Vagina (tissue), 2 donors: ENCODE results near the gene CPLANE2. TPM values are rescaled to one million over a fixed set of nuclear protein-coding genes. Genes with fewer than 3 reads are reported as not detected.

ENCODE experiments used
- DNase-seq, 2 donors: peaks; one replicate each; pipeline ENCODE4 v3.0.0-alpha.2; 2017; ENCODE audit errors: extremely low spot score in 2 of 2
- H3K27ac ChIP-seq: fragments of 200-600 bp; sonication (generic); one replicate; pipeline ENCODE4 v1.5.1; 2019
- H3K27me3 ChIP-seq: fragments of 200-600 bp; sonication (generic); one replicate; pipeline ENCODE4 v1.5.1; 2019
- H3K36me3 ChIP-seq, 2 donors: fragments of 200-600 bp; sonication (generic); one replicate each; pipeline ENCODE4 v1.5.1; 2017 to 2019
- H3K4me1 ChIP-seq: fragments of 200-600 bp; sonication (generic); one replicate; pipeline ENCODE4 v1.5.1; 2019
- H3K4me3 ChIP-seq, 2 donors: fragments of 200-600 bp; sonication (generic); 1 replicate in 1 of 2; 2 replicates in 1 of 2; pipeline ENCODE4 v1.5.1; 2016 to 2019
- H3K9me3 ChIP-seq: fragments of 200-600 bp; sonication (generic); one replicate; pipeline ENCODE4 v1.5.1; 2019
- CTCF ChIP-seq, 3 experiments: fragments of 450-650 bp in 2 of 3; fragments of 200-600 bp in 1 of 3; sonication (generic) in 1 of 3; IDR thresholded peaks; one replicate each; pipeline ENCODE4 v1.5.1; 2017 to 2019; ENCODE audit warnings: antibody characterized with exemption in 3 of 3, mild to moderate bottlenecking in 2 of 3, moderate library complexity in 2 of 3
- POLR2A ChIP-seq, 2 donors: fragments of 450-650 bp; IDR thresholded peaks; one replicate each; pipeline ENCODE4 v1.6.1; 2017; ENCODE audit warnings: antibody characterized with exemption in 2 of 2, mild to moderate bottlenecking in 2 of 2, moderate library complexity in 2 of 2
- POLR2AphosphoS5 ChIP-seq, 2 donors: sonication (generic); formaldehyde crosslinking; IDR thresholded peaks; one replicate each; pipeline ENCODE4 v1.9.0; 2017; ENCODE audit warnings: antibody characterized with exemption in 2 of 2, mild to moderate bottlenecking in 2 of 2, low read depth in 1 of 2; ENCODE audit not compliant: insufficient read depth in 1 of 2
- intact Hi-C: fragments of 100-400 bp; cut with DNase I; formaldehyde crosslinking; loops from one replicate; pipeline ENCODE4 v1.15.1; 2023
- total RNA-seq: library from RNA; depleted of rRNA; stranded (reverse); fragments of >200 nt; gene quantifications from one replicate; pipeline ENCODE4 v1.2.3, GENCODE V29; 2016

CPLANE2 gene
- total RNA-seq, 1 donor from 2014 or later: 1.2 TPM

- Histone ChIP-seq H3K27ac (peak overlapping the region; percentile 50), H3K36me3 (no peaks in the 10 kb centered on the region), H3K27me3 (no peaks in the 10 kb centered on the region), H3K4me3 (no peak overlapping the region), H3K4me1 (peaks cover 14% of the 10 kb centered on the region), H3K9me3 (no peaks in the 10 kb centered on the region)
- intact Hi-C loops: no loop called here
- TF ChIP-seq POLR2AphosphoS5 (IDR thresholded peaks at IDR 0.05; ENCODE audit: insufficient read depth in 1 of 2, low read depth in 1 of 2): peak in 1 of 2 donors; percentile 32
- no peak for TF ChIP-seq POLR2A (IDR thresholded peaks at IDR 0.05)
- no peak for DNase-seq
These were observed 41.5 kb downstream of the CPLANE2 start for GRCh38 chr1:16195518-16195905.

- intact Hi-C loops: no loop called here
- no peak overlapping the region for H3K27ac ChIP-seq
These were observed 45.0 kb downstream of the CPLANE2 start for GRCh38 chr1:16191916-16192546.

GRCh38 chr1:16191309-16191708 lies 45.7 kb downstream of the CPLANE2 start:
- Histone ChIP-seq H3K36me3 (no peaks in the 10 kb centered on the region), H3K9me3 (no peaks in the 10 kb centered on the region), H3K27me3 (no peaks in the 10 kb centered on the region), H3K4me3 (no peak overlapping the region), H3K27ac (no peak overlapping the region), H3K4me1 (peaks cover 42% of the 10 kb centered on the region)
- intact Hi-C loops: no loop called here
- TF ChIP-seq POLR2A (IDR thresholded peaks at IDR 0.05) (no peak), CTCF (IDR thresholded peaks at IDR 0.05) (no peak), POLR2AphosphoS5 (IDR thresholded peaks at IDR 0.05; ENCODE audit: insufficient read depth in 1 of 2, low read depth in 1 of 2) (no peak)
- no peak for DNase-seq

More at GRCh38 chr1:16191916-16192546, 45.0 kb downstream of the CPLANE2 start:
- TF ChIP-seq CTCF (IDR thresholded peaks at IDR 0.05) (no peak), POLR2A (IDR thresholded peaks at IDR 0.05) (no peak), POLR2AphosphoS5 (IDR thresholded peaks at IDR 0.05; ENCODE audit: insufficient read depth in 1 of 2, low read depth in 1 of 2) (no peak)
- Histone ChIP-seq H3K27me3 (no peaks in the 10 kb centered on the region), H3K36me3 (no peaks in the 10 kb centered on the region), H3K4me3 (no peak overlapping the region), H3K9me3 (no peaks in the 10 kb centered on the region), H3K4me1 (peaks cover 42% of the 10 kb centered on the region)
- DNase-seq: no peak

- H3K4me3 ChIP-seq: no peak overlapping the region
- intact Hi-C loops: no loop called here
- H3K36me3 ChIP-seq: no peaks in the 10 kb centered on the region
- H3K27me3 ChIP-seq: no peaks in the 10 kb centered on the region
- H3K4me1 ChIP-seq: peaks cover 42% of the 10 kb centered on the region
- H3K27ac ChIP-seq: no peak overlapping the region
- DNase-seq: no peak
- H3K9me3 ChIP-seq: no peaks in the 10 kb centered on the region
- TF ChIP-seq CTCF (IDR thresholded peaks at IDR 0.05) (no peak), POLR2AphosphoS5 (IDR thresholded peaks at IDR 0.05; ENCODE audit: insufficient read depth in 1 of 2, low read depth in 1 of 2) (no peak), POLR2A (IDR thresholded peaks at IDR 0.05) (no peak)
These were observed 46.9 kb downstream of the CPLANE2 start for GRCh38 chr1:16189921-16190621.

- H3K27me3 ChIP-seq: no peaks in the 10 kb centered on the region
- no peak for DNase-seq
- intact Hi-C loops: no loop called here
- no peaks in the 10 kb centered on the region for H3K36me3 ChIP-seq
- H3K27ac ChIP-seq: peak overlapping the region; percentile 65
- H3K4me1 ChIP-seq: peaks cover 46% of the 10 kb centered on the region
- no peaks in the 10 kb centered on the region for H3K9me3 ChIP-seq
- TF ChIP-seq POLR2AphosphoS5 (IDR thresholded peaks at IDR 0.05; ENCODE audit: insufficient read depth in 1 of 2, low read depth in 1 of 2) (peak in 1 of 2 donors; percentile 48), CTCF (IDR thresholded peaks at IDR 0.05) (no peak), POLR2A (IDR thresholded peaks at IDR 0.05) (no peak)
- no peak overlapping the region for H3K4me3 ChIP-seq
These were observed 48.0 kb downstream of the CPLANE2 start for GRCh38 chr1:16189003-16189402.
